Prostate gland (tissue), 2 donors: ENCODE measurements around the gene NID1. TPM values are rescaled to one million over a fixed set of nuclear protein-coding genes. Genes with fewer than 3 reads are reported as not detected.

Source experiments
- DNase-seq: peaks from one replicate; pipeline ENCODE4 v3.0.0-alpha.2; 2019; ENCODE audit warnings: low spot score
- H3K27ac ChIP-seq, 2 donors: fragments of 200-600 bp; sonication (generic); 2 replicates each; pipeline ENCODE4 v1.5.1; 2017 to 2019
- H3K27me3 ChIP-seq: fragments of 200-600 bp; sonication (generic); replicated peaks from 2 replicates; pipeline ENCODE4 v1.5.1; 2019; ENCODE audit not compliant: insufficient read depth
- H3K36me3 ChIP-seq, 2 donors: fragments of 200-600 bp; sonication (generic); 1 replicate in 1 of 2; 2 replicates in 1 of 2; pipeline versions ENCODE4 v1.5.1 to v1.8.1; 2017 to 2019
- H3K4me1 ChIP-seq: fragments of 200-600 bp; sonication (generic); replicated peaks from 2 replicates; pipeline ENCODE4 v1.5.1; 2019
- H3K4me3 ChIP-seq, 2 donors: fragments of 200-600 bp; sonication (generic); 2 replicates each; pipeline ENCODE4 v1.5.1; 2017 to 2019
- H3K9me3 ChIP-seq: fragments of 200-600 bp; sonication (generic); 2 replicates; pipeline ENCODE4 v1.5.1; 2017
- POLR2A ChIP-seq: fragments of 450-650 bp; IDR thresholded peaks from one replicate; pipeline ENCODE4 v1.6.1; 2016; ENCODE audit warnings: antibody characterized with exemption, mild to moderate bottlenecking
- POLR2AphosphoS5 ChIP-seq: sonication (generic); formaldehyde crosslinking; IDR thresholded peaks from one replicate; pipeline ENCODE4 v1.6.1; 2017; ENCODE audit warnings: antibody characterized with exemption
- WGBS: methylation state at CpG from one replicate; pipeline ENCODE4 v1.1.5; 2018; 5-methylcytosine and 5-hydroxymethylcytosine counted together
- intact Hi-C: fragments of 100-400 bp; cut with DNase I; formaldehyde crosslinking; loops from one replicate; pipeline ENCODE4 v1.14.2; 2022
- total RNA-seq, 2 donors: library from RNA; depleted of rRNA; stranded (reverse); fragments of >200 nt; gene quantifications; one replicate each; pipeline ENCODE4 v1.1.0, GENCODE V29; 2016
- TF ChIP-seq, protein P1 (sequence below), 4 experiments: fragments of 200-600 bp in 2 of 4; fragments of 450-650 bp in 2 of 4; sonication (generic) in 2 of 4; IDR thresholded peaks; 1 replicate in 3 of 4; 2 replicates in 1 of 4; pipeline ENCODE4 v1.5.1; 2016 to 2019; ENCODE audit warnings: antibody characterized with exemption in 4 of 4, mild to moderate bottlenecking in 2 of 4, moderate library complexity in 2 of 4

NID1 gene
- total RNA-seq, 2 donors from 2014 or later, result 21.6 to 74.9 TPM

DNA sequence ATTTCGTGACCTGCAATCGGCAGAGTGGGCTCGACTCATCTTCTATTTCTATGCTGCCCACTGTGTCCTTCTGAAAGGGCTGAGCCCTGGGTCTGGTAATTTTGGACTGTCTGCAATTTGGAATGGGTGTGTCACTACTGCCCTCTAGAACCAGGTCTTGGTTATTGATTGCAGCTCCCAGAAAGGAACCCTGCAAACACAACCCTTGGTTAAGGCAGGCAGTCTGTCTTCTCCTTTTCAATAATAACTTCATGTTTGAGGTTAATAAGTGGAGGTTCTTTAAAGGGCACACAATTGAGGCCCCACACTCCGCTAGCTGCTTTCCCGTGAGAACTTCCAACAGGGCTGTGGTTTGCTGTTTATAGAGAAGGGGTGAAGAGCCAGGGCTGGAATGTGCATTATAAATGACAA is 118.3 kb downstream of the NID1 start:
- Histone ChIP-seq H3K27me3 (no peaks in the 10 kb centered on the region), H3K9me3 (no peaks in the 10 kb centered on the region), H3K4me1 (no peaks in the 10 kb centered on the region), H3K27ac (no peak overlapping the region), H3K4me3 (no peak overlapping the region), H3K36me3 (no peaks in the 10 kb centered on the region)
- intact Hi-C loops, result no loop called here
- TF ChIP-seq, protein P1, sequence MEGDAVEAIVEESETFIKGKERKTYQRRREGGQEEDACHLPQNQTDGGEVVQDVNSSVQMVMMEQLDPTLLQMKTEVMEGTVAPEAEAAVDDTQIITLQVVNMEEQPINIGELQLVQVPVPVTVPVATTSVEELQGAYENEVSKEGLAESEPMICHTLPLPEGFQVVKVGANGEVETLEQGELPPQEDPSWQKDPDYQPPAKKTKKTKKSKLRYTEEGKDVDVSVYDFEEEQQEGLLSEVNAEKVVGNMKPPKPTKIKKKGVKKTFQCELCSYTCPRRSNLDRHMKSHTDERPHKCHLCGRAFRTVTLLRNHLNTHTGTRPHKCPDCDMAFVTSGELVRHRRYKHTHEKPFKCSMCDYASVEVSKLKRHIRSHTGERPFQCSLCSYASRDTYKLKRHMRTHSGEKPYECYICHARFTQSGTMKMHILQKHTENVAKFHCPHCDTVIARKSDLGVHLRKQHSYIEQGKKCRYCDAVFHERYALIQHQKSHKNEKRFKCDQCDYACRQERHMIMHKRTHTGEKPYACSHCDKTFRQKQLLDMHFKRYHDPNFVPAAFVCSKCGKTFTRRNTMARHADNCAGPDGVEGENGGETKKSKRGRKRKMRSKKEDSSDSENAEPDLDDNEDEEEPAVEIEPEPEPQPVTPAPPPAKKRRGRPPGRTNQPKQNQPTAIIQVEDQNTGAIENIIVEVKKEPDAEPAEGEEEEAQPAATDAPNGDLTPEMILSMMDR (IDR thresholded peaks at IDR 0.05), result peak in 1 of 4 experiments; percentile 6
- no peak for TF ChIP-seq POLR2A
- WGBS, result 95% methylated on average over 5 of the region's 5 CpGs
- no peak for DNase-seq

DNA sequence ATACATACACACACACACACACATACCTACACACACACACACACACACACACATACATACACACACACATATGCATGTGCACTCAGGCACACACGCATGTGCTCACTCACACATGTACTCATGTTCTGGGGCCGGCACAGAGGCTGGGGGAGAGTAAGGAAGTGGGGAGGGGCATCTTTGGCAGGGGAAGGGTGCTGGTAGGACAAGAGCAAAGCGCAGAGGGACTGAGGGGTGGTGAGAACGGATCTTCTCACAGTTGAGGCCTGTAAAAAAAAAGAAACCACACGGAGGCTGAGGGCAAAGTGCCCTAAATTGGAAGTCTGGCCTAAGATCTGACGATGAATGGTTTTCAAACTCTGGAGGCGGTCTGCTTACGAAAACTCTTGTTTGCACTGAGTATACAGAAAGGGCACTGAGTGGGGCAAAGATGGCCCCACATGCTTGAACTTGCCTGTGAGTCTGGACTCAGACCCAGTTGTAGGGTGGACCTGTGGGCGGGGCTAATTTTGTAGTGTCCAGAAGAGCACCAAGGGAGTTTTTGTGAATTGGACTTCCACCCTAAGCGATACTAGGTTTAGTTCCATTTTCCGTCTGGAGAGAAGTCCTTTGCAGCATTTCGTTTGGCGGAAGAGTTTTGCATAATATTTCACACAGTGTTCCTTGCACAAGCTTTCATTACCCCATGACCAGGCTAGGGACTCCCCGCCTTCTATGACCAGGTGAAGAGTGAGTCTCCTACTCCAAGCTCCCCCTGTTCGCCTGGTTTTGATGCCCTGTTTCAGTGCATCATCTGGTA is 118.9 kb downstream of the NID1 start:
- H3K9me3 ChIP-seq, result no peaks in the 10 kb centered on the region
- no peak for TF ChIP-seq POLR2AphosphoS5
- TF ChIP-seq POLR2A, result no peak
- TF ChIP-seq, protein P1 (IDR thresholded peaks at IDR 0.05), result no peak
- H3K4me3 ChIP-seq, result no peak overlapping the region
- no peaks in the 10 kb centered on the region for H3K4me1 ChIP-seq
- no peak for DNase-seq
- WGBS, result 77% methylated on average over 15 of the region's 15 CpGs
- H3K36me3 ChIP-seq, result no peaks in the 10 kb centered on the region
- intact Hi-C loops, result no loop called here
- H3K27ac ChIP-seq, result no peak overlapping the region
- no peaks in the 10 kb centered on the region for H3K27me3 ChIP-seq

DNA sequence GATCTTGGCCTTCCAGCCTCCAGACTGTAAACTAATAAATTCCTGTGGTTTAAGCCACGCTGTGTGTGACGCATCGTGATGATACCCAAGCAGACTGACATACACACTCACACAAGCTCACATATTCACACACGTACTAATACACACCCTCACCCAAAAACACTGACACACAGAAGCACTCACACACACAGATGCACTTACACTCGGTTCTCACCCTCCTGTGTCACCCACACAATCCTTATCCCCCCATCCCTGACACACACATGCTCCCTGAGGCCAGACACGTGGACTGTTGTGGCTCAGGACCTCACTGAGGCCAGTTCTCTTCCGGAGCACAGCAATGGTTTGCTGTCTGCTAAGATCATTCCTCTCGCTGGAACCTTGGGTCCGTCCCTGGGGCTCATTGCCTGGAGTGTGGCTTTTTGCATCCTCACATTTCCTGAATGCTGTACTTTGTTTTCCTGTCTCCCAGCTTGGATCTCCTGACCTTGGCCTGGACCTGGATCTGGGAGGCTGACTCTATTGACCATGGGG is 121.2 kb downstream of the NID1 start:
- DNase-seq, result no peak
- Histone ChIP-seq H3K4me3 (no peak overlapping the region), H3K27me3 (no peaks in the 10 kb centered on the region), H3K4me1 (no peaks in the 10 kb centered on the region), H3K9me3 (no peaks in the 10 kb centered on the region), H3K27ac (no peak overlapping the region), H3K36me3 (no peaks in the 10 kb centered on the region)
- TF ChIP-seq POLR2A (no peak), POLR2AphosphoS5 (no peak)
- TF ChIP-seq, protein P1 (IDR thresholded peaks at IDR 0.05), result no peak
- intact Hi-C loops, result no loop called here
- 51% methylated on average over 9 of the region's 9 CpGs for WGBS

DNA sequence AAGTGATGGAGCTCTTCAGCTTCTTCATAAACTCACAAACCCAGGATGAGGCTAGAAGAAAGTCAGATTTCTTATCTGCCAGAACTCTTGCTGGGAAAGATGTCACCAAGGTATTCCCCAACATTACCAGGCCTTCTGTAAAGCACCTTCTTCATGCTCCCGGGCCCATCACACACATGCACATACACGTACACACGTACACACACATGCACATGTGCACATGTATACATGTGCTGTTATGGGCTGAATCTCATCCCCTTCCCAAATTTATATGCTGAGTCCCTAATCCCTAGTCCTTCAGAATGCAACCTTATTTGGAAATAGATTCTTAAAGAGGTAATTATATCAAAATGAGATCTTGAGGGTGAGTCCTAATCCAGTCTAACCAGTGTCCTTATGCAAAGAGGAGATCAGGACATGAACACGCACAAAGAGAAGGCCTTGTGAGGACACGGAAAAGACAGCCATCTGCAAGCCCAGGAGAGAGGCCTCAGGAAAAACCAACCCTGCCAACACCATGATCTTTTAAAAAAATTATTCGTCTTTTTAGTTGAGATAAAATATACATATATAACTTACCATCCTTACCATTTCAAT is 121.8 kb downstream of the NID1 start:
- WGBS, result 73% methylated on average over 6 of the region's 6 CpGs
- no peaks in the 10 kb centered on the region for H3K9me3 ChIP-seq
- H3K4me1 ChIP-seq, result no peaks in the 10 kb centered on the region
- H3K36me3 ChIP-seq, result no peaks in the 10 kb centered on the region
- no peak overlapping the region for H3K4me3 ChIP-seq
- intact Hi-C loops, result no loop called here
- TF ChIP-seq POLR2AphosphoS5 (no peak), POLR2A (no peak)
- TF ChIP-seq, protein P1 (IDR thresholded peaks at IDR 0.05), result no peak
- no peak for DNase-seq
- no peak overlapping the region for H3K27ac ChIP-seq
- H3K27me3 ChIP-seq, result no peaks in the 10 kb centered on the region

DNA sequence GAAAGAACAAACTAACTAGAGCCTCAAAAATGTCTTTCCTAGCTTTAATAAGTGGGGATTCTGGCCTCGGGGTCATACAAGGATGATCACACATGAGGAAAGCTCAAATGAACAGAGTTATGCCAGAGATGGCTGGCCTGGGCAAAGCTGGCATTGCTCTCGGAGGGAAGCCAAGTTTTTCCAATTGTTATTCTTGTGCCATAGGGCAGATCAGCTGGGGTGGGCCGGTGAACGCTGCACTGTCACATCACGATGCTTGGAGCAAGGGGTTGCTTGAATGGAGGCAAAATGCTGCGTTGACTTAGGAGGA is 122.3 kb downstream of the NID1 start:
- Histone ChIP-seq H3K4me3 (no peak overlapping the region), H3K36me3 (no peaks in the 10 kb centered on the region), H3K27ac (no peak overlapping the region), H3K9me3 (no peaks in the 10 kb centered on the region), H3K27me3 (no peaks in the 10 kb centered on the region), H3K4me1 (no peaks in the 10 kb centered on the region)
- TF ChIP-seq, protein P1 (IDR thresholded peaks at IDR 0.05), result no peak
- TF ChIP-seq POLR2AphosphoS5 (no peak), POLR2A (no peak)
- WGBS, result 78% methylated on average over 6 of the region's 6 CpGs
- DNase-seq, result no peak
- intact Hi-C loops, result no loop called here
